ENCODE data around the gene TTC28.
"Not testable (repeated sequence)": the region's sequence is repeated elsewhere in the genome, so short reads cannot be mapped to it uniquely, and the experiment has no call there.

TTC28 gene

GRCh38 chr22:28094771-28095170 lies 584.9 kb downstream of the TTC28 start:
- Histone ChIP-seq H2BK15ac (ENCODE audit: low read depth, poor library complexity, severe bottlenecking) (no peak overlapping the region), H2AFZ (ENCODE audit: low read depth, low read length) (no peak overlapping the region), H2BK5ac (ENCODE audit: low read depth, low read length, poor library complexity, severe bottlenecking) (no peak overlapping the region), H3K27ac (ENCODE audit: low read length, poor library complexity, severe bottlenecking) (no peak overlapping the region), H3K4me3 (ENCODE audit: insufficient read depth in 1 of 2, low read depth in 1 of 2, low read length in 2 of 2) (no peak overlapping the region), H3K9ac (ENCODE audit: low read length) (no peak overlapping the region), H2BK12ac (ENCODE audit: low read length in 2 of 2) (no peak overlapping the region), H2BK120ac (ENCODE audit: low read depth, low read length) (no peak overlapping the region), H3K79me1 (replicated peaks; ENCODE audit: low read length, poor library complexity, severe bottlenecking) (no peaks in the 10 kb centered on the region), H3K4ac (ENCODE audit: low read depth in 1 of 2, low read length in 2 of 2) (no peak overlapping the region), H3K9me3 (ENCODE audit: control insufficient read depth, low read length) (no peaks in the 10 kb centered on the region), H4K8ac (ENCODE audit: low read length) (no peak overlapping the region), H3K14ac (ENCODE audit: low read length in 2 of 2) (no peak overlapping the region), H4K91ac (ENCODE audit: low read length) (no peak overlapping the region), H3K4me1 (ENCODE audit: control insufficient read depth, insufficient read depth, low read depth, low read length) (peaks cover 2% of the 10 kb centered on the region), H3K23ac (ENCODE audit: low read length in 2 of 2) (no peak overlapping the region), H3K36me3 (ENCODE audit: control insufficient read depth in 1 of 2, insufficient read depth in 2 of 2, low read depth in 1 of 2, low read length in 2 of 2) (peaks cover 21 to 89% of the 10 kb centered on the region in 2 experiments), H3K27me3 (ENCODE audit: control insufficient read depth in 1 of 2, insufficient read depth in 1 of 2, low read length in 2 of 2) (no peaks in the 10 kb centered on the region), H2AK5ac (ENCODE audit: low read length, severe bottlenecking) (no peak overlapping the region), H3K18ac (ENCODE audit: low read depth in 1 of 2, low read length in 2 of 2) (no peak overlapping the region), H3K4me2 (ENCODE audit: low read length, poor library complexity, severe bottlenecking) (no peak overlapping the region)
- no peak for DNase-seq
- WGBS = 98% methylated on average over 7 of the region's 7 CpGs

GRCh38 chr22:28093711-28094110 lies 585.9 kb downstream of the TTC28 start:
- Histone ChIP-seq H2BK15ac (ENCODE audit: low read depth, poor library complexity, severe bottlenecking) (no peak overlapping the region), H3K4ac (ENCODE audit: low read depth in 1 of 2, low read length in 2 of 2) (no peak overlapping the region), H2BK12ac (ENCODE audit: low read length in 2 of 2) (no peak overlapping the region), H3K27ac (ENCODE audit: low read length, poor library complexity, severe bottlenecking) (no peak overlapping the region), H2AK5ac (ENCODE audit: low read length, severe bottlenecking) (no peak overlapping the region), H3K4me2 (ENCODE audit: low read length, poor library complexity, severe bottlenecking) (no peak overlapping the region), H3K23ac (ENCODE audit: low read length in 2 of 2) (no peak overlapping the region), H2BK120ac (ENCODE audit: low read depth, low read length) (no peak overlapping the region), H2AFZ (ENCODE audit: low read depth, low read length) (no peak overlapping the region), H4K8ac (ENCODE audit: low read length) (no peak overlapping the region), H3K36me3 (ENCODE audit: control insufficient read depth in 1 of 2, insufficient read depth in 2 of 2, low read depth in 1 of 2, low read length in 2 of 2) (peaks cover 16 to 78% of the 10 kb centered on the region in 2 experiments), H3K18ac (ENCODE audit: low read depth in 1 of 2, low read length in 2 of 2) (no peak overlapping the region), H3K9me3 (ENCODE audit: control insufficient read depth, low read length) (no peaks in the 10 kb centered on the region), H2BK5ac (ENCODE audit: low read depth, low read length, poor library complexity, severe bottlenecking) (no peak overlapping the region), H3K14ac (ENCODE audit: low read length in 2 of 2) (no peak overlapping the region), H3K79me1 (replicated peaks; ENCODE audit: low read length, poor library complexity, severe bottlenecking) (no peaks in the 10 kb centered on the region), H3K4me1 (ENCODE audit: control insufficient read depth, insufficient read depth, low read depth, low read length) (peaks cover 2% of the 10 kb centered on the region), H3K4me3 (ENCODE audit: insufficient read depth in 1 of 2, low read depth in 1 of 2, low read length in 2 of 2) (no peak overlapping the region), H3K9ac (ENCODE audit: low read length) (no peak overlapping the region), H3K27me3 (ENCODE audit: control insufficient read depth in 1 of 2, insufficient read depth in 1 of 2, low read length in 2 of 2) (no peaks in the 10 kb centered on the region), H4K91ac (ENCODE audit: low read length) (no peak overlapping the region)
- no peak for DNase-seq
- WGBS = no CpG with 5 or more reads among the region's 1 CpG

- over 99% methylated on average over 5 of the region's 6 CpGs for WGBS
- Histone ChIP-seq H2BK120ac (ENCODE audit: low read depth, low read length) (no peak overlapping the region), H3K27me3 (ENCODE audit: control insufficient read depth in 1 of 2, insufficient read depth in 1 of 2, low read length in 2 of 2) (no peaks in the 10 kb centered on the region), H3K79me1 (replicated peaks; ENCODE audit: low read length, poor library complexity, severe bottlenecking) (no peaks in the 10 kb centered on the region), H2BK5ac (ENCODE audit: low read depth, low read length, poor library complexity, severe bottlenecking) (no peak overlapping the region), H3K4ac (ENCODE audit: low read depth in 1 of 2, low read length in 2 of 2) (no peak overlapping the region), H3K9me3 (ENCODE audit: control insufficient read depth, low read length) (no peaks in the 10 kb centered on the region), H2BK15ac (ENCODE audit: low read depth, poor library complexity, severe bottlenecking) (no peak overlapping the region), H3K14ac (ENCODE audit: low read length in 2 of 2) (no peak overlapping the region), H3K18ac (ENCODE audit: low read depth in 1 of 2, low read length in 2 of 2) (no peak overlapping the region), H3K4me2 (ENCODE audit: low read length, poor library complexity, severe bottlenecking) (no peak overlapping the region), H3K4me3 (ENCODE audit: insufficient read depth in 1 of 2, low read depth in 1 of 2, low read length in 2 of 2) (no peak overlapping the region), H3K23ac (ENCODE audit: low read length in 2 of 2) (no peak overlapping the region), H3K4me1 (ENCODE audit: control insufficient read depth, insufficient read depth, low read depth, low read length) (peaks cover 2% of the 10 kb centered on the region), H3K36me3 (ENCODE audit: control insufficient read depth in 1 of 2, insufficient read depth in 2 of 2, low read depth in 1 of 2, low read length in 2 of 2) (peaks cover 8 to 60% of the 10 kb centered on the region in 2 experiments), H4K8ac (ENCODE audit: low read length) (no peak overlapping the region), H3K27ac (ENCODE audit: low read length, poor library complexity, severe bottlenecking) (no peak overlapping the region), H2AK5ac (ENCODE audit: low read length, severe bottlenecking) (no peak overlapping the region), H2BK12ac (ENCODE audit: low read length in 2 of 2) (no peak overlapping the region), H4K91ac (ENCODE audit: low read length) (no peak overlapping the region), H3K9ac (ENCODE audit: low read length) (no peak overlapping the region), H2AFZ (ENCODE audit: low read depth, low read length) (no peak overlapping the region)
- no peak for DNase-seq
Measured at GRCh38 chr22:28091486-28091885, 588.2 kb downstream of the TTC28 start.

GRCh38 chr22:28089541-28089940 lies 590.1 kb downstream of the TTC28 start:
- DNase-seq; H3K14ac ChIP-seq (ENCODE audit: low read length in 2 of 2); H3K9ac ChIP-seq (ENCODE audit: low read length); H2AFZ ChIP-seq (ENCODE audit: low read depth, low read length); H3K4me3 ChIP-seq (ENCODE audit: insufficient read depth in 1 of 2, low read depth in 1 of 2, low read length in 2 of 2); H3K9me3 ChIP-seq (ENCODE audit: control insufficient read depth, low read length); H3K4me2 ChIP-seq (ENCODE audit: low read length, poor library complexity, severe bottlenecking); H3K18ac ChIP-seq (ENCODE audit: low read depth in 1 of 2, low read length in 2 of 2); H2BK120ac ChIP-seq (ENCODE audit: low read depth, low read length); H2BK15ac ChIP-seq (ENCODE audit: low read depth, poor library complexity, severe bottlenecking); H3K4me1 ChIP-seq (ENCODE audit: control insufficient read depth, insufficient read depth, low read depth, low read length); H2AK5ac ChIP-seq (ENCODE audit: low read length, severe bottlenecking); H3K23ac ChIP-seq (ENCODE audit: low read length in 2 of 2); H3K4ac ChIP-seq (ENCODE audit: low read depth in 1 of 2, low read length in 2 of 2); H4K91ac ChIP-seq (ENCODE audit: low read length); H3K79me1 ChIP-seq (replicated peaks; ENCODE audit: low read length, poor library complexity, severe bottlenecking); H3K27me3 ChIP-seq (ENCODE audit: control insufficient read depth in 1 of 2, insufficient read depth in 1 of 2, low read length in 2 of 2); H2BK5ac ChIP-seq (ENCODE audit: low read depth, low read length, poor library complexity, severe bottlenecking); H2BK12ac ChIP-seq (ENCODE audit: low read length in 2 of 2); H3K27ac ChIP-seq (ENCODE audit: low read length, poor library complexity, severe bottlenecking); H4K8ac ChIP-seq (ENCODE audit: low read length): not testable (repeated sequence)
- H3K36me3 ChIP-seq (ENCODE audit: control insufficient read depth in 1 of 2, insufficient read depth in 2 of 2, low read depth in 1 of 2, low read length in 2 of 2) = peaks cover 3 to 42% of the 10 kb centered on the region in 2 experiments
- 100% methylated on average over 1 of the region's 5 CpGs for whole genome bisulfite sequencing
